GM21367 (cell line): ENCODE measurements around the gene CADM4.
"Not testable (repeated sequence)": the region's sequence is repeated elsewhere in the genome, so short reads cannot be mapped to it uniquely, and the experiment has no call there.

Experiments used
- ATAC-seq: cut with Tn5 transposase; IDR thresholded peaks from one replicate; pipeline ENCODE4 v1.9.1; 2021; ENCODE audit not compliant: unreplicated experiment

Gene CADM4

DNA sequence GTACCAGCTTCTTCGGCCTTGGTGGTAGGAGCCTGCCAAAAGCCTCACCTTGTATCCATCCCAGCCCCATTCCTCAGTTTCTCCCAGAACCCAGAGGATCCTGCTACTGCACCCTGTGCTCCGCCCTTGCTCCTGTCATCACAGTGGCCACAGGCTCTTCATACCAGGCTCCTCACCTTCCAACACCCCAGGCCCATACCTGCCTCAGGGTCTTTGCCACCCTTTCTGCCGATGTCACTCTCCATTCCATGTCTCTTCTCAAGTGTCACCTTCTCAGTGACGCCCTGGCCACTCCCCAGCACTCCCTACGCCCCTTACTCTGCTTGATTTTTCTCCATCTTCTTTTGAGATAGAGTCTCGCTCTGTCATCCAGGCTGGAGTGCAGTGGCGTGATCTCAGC lies 29.8 kb downstream of the CADM4 start:
- no peak for ATAC-seq

DNA sequence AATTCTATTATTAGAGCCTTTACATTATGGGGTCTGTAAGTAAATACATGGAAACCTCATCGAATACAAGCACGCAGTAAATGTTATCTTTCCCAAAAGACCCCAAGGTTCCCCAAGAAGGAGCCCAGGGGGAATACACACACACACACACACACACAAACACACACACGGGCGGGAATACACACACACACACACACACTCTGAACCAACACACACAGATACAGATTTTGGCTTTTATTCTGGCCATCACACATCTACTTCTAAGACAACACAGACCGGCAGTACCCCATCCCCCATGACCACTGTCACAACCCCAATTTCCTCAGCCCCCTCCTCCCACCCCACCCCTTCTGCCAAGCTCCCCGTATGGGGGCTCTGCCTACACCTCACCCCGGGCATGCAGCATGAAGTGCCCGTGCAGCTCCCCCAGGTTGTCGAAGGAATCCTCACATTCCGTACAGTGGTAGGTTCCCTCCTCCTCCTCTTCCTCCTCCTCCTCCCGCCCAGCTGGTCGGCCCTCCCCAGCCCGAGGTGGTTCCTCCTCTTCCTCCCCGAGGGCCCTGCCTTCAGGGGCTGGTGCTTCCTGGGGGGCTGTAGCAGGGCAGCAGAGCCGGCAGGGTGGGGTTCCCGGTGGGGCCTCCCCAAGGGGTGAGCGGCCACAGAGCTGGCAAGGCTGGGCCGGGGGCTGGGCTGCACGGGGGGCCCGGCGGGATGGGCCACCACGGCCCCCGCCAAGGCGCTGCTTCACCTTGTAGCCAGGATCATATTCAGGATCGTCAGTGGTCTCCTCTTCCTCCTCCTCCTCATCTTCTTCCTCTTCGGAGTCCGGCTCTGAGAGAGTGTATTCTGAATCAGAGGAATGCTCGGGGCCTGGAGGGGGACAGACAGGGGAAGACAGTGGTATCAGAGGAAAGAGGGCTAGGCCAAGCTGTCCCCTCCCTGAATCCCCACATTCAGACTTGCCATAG lies 32.1 kb downstream of the CADM4 start:
- ATAC-seq: no peak

DNA sequence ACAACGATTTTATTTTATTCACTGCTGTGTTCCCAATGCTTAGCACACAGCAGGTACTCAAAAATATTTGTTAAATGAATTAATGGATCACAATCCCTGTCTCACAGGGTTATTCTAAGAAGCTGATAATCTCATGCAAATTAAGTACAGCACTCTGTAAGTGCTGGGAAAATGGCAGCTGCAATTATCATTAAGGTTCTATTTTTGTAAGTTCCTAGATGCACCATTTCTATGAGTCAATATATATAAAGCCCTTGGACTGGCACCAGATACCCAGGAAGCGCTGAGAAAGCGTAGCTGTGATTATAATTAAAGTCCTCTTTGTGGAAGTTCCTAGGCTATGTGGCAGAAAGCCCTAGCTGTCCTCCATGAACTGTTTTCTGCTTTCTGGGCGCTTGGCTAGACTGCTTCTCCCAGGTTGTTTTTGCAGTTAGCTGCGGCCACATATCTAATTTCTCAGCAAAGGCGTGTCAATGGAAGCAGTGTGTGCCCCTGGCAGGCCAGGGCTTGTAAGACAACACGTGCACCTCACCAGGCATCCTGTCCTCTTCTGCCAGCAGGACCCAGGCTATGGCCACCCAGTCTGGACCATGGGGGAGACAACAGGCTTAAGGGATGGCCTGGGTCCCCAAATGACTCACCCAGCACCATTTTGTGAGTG lies 33.0 kb downstream of the CADM4 start:
- no peak for ATAC-seq

DNA sequence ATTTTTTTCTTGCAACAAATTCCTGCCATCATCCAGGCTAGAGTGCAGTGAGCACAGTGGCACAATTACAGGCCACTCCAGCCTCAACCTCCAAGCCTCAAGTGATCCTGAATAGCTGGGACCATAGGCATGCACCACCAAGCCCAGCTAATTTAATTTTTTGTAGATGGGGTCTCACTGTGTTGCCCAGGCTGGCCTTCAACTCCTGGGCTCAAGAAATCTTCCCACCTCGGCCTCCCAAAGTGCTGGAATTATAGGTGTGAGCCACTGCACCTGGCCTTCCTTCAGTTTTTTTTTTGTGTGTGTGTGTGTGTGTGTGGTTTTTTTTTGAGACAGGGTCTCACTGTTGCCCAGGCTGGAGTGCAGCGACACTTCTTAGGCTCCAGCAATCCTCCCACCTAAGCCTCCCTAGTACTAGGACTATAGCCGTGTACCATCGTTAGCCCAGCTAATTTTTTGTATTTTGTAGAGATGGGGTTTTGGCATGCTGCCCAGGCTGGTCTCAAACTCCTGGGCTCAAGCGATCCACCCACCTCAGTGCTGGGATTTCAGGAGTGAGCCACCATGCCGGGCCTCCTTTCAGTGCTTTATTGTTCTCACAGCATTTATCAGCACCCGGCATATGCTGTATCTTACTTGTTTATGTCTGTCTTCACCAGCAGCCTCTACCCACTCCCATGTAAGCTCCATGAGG lies 33.6 kb downstream of the CADM4 start:
- no peak for ATAC-seq

DNA sequence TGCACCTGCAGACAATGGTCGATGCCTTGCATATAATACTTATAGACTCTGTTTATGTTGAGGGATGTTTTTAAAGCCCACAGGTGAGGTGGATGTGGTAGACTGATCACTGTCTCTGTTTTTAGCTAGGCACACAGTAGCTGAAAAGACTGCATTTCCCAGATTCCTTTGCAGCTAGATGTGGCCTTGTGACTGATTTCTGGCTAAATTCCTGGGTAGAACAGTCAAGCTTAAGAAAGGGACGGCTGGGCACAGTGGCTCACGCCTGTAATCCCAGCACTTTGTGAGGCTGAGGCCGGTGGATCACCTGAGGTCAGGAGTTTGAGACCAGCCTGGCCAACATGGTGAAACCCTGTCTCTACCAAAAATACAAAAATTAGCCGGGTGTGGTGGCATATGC lies 39.3 kb downstream of the CADM4 start:
- not testable (repeated sequence) for ATAC-seq

DNA sequence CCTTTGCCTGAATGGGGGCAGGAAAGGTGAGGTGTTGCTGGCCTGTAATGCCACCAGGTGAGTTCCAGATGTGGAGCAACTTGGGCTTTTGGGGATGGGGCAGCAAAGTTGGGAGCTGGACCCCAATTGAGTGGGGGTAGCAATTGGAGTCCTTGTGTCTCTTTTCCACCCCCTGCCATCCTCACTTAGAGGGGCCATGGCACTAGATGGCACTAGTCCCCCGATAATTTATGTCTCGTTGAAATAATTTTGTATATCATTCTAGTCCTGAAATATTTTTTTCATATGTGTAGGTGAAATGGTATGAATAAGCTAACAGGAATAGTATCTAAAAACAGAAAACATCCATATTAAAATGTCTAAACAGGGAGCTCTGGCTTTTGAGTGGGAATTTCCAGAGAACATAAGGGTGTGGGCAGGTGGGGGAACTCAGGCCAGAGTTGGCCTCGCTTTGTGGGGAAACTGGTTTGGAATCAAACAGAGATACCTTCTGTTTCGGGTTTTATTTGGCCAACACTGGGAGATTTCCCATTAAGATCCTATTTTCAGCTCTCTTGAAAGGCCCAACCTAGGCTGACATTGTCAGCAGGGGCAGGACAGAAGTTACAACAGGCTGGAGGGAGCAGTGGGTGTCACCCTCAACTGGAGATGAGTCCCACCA lies 39.9 kb downstream of the CADM4 start:
- no peak for ATAC-seq

DNA sequence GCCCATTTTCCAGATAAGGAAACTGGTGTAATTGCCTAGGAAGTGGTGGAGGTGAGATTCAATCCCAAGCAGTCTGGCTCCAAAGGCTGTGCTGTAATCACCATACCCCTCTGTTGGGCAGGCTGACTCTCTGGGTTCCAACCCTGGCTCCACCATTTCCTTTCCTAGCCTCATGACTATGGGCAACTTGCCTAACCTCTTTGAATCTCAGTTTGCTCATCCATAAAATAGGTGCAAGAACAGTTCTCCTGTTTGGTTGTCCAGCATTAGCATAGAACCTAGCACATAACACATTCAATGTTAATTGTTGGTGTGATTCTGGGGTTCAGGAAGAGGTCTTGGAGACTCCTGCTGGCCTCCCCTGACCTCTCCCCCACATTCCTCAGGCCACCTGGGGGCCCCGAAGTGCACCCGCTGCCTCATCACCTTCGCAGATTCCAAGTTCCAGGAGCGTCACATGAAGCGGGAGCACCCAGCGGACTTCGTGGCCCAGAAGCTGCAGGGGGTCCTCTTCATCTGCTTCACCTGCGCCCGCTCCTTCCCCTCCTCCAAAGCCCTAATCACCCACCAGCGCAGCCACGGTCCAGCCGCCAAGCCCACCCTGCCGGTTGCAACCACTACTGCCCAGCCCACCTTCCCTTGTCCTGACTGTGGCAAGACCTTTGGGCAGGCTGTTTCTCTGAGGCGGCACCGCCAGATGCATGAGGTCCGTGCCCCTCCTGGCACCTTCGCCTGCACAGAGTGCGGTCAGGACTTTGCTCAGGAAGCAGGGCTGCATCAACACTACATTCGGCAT lies 41.0 kb downstream of the CADM4 start:
- ATAC-seq: no peak

DNA sequence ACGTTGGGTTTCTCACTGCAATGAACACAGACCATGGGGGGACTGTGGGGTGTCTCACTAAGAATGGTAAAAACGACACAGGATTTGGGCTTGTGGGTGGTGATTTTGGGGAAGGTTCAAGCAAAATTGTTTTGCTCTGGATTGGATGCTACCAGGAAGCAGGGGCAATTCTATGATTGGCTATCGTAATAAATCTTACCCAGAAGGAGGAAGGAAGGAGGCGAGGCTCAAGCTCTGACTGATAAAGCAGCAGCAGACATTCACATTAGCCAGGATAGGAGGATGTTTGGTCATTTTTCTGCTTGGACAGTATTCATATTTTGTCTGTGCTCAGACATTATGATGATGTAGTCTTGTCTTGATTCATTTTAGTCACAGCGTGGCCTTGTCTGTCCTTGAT lies 41.8 kb downstream of the CADM4 start:
- no peak for ATAC-seq

DNA sequence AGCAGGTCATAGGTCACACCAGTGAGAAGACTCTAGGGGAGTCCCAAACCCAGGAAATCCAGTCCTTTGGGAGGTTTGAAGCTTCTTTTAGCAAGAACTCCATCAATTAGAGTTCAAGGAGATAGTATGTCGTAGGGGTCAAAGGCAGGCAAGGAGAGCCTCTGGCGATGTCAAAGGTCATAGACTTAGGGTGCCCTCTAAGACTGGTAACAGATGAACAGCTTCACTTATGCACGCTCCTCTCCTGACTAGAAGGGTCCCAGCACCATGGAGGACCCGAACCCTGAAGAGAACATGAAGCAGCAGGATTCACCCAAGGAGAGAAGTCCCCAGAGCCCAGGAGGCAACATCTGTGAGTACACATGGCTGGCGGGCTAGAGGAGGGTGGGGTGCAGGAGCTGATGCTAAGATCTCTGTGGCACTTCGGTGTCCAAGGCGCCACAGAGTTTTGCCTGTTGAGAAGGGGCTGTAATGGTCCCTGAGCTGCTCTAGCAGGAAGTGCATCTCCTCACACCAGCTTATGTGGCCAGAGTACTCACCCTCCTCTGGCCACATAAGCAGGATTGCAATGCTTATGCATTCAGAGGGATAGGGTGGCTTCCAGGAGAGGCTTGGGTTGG lies 42.7 kb downstream of the CADM4 start:
- ATAC-seq: no peak

DNA sequence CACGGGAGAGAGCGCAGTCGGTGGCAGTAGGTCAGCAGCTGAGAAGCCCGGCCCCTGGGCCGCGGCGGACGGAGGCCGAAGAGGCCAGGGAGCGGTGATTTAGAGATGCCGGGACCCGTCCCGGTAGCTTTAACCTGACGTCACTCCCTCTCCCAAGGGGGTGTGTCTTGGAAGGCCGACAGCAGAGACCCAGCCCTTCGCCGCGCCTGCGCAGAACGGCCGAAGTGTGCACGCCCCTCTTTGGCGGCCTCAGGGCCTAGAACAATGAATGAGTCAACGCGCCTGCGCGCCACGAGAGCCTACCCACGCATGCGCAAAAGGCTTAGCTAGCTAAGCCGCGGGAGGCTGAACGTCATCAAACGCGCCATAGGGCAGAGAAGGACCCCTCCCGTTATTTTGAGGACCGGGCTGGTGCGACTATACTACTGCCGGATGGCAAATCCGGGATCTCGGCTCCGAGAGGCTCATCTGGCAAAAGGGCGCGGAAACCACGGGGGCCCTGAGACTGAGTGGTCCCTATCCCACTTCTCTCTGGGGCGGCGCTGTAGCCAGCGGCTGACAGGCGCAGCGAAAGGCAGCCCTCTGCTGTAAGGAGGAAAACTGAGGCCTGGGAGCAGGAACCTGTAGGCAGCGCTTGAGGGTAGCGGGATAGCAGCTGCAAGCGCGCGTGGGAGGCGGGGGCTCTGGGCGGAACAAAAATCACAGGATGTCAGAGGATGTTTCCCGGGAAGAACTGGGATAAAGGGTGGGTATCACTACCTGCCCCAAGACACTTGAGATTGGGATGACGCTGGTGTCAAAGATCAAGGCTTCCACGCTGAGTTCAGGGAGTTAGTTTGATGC lies 43.4 kb downstream of the CADM4 start, which contains the start of the genes IRGQ and ZNF576:
IRGQ (minus strand) TSS at position 136 of the 843 bp plus-strand sequence. CDS start 796 bp downstream, outside the sequence.
ZNF576 (plus strand) TSS at position 597 of the 843 bp plus-strand sequence. CDS start 514 bp downstream, outside the sequence.
- peak; percentile 64 for ATAC-seq

DNA sequence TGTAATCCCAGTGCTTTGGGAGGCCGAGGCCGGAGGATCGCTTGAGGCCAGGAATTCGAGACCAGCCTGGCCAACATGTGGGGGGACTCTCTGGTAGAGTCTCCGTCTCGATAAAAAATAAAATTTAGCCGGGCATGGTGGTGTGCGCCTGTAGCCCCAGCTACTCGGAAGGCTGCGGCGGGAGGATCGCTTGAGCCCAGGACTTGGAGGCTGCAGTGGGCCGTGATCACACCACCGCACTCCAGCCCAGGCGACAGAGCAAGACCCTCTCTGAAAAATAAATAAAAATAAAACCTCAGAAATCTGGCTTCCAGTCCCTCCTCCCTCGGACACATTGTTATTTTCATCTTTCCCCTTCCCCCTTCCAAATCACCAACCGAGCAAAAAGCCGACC lies 44.0 kb downstream of the CADM4 start:
- peak; percentile 2 for ATAC-seq

DNA sequence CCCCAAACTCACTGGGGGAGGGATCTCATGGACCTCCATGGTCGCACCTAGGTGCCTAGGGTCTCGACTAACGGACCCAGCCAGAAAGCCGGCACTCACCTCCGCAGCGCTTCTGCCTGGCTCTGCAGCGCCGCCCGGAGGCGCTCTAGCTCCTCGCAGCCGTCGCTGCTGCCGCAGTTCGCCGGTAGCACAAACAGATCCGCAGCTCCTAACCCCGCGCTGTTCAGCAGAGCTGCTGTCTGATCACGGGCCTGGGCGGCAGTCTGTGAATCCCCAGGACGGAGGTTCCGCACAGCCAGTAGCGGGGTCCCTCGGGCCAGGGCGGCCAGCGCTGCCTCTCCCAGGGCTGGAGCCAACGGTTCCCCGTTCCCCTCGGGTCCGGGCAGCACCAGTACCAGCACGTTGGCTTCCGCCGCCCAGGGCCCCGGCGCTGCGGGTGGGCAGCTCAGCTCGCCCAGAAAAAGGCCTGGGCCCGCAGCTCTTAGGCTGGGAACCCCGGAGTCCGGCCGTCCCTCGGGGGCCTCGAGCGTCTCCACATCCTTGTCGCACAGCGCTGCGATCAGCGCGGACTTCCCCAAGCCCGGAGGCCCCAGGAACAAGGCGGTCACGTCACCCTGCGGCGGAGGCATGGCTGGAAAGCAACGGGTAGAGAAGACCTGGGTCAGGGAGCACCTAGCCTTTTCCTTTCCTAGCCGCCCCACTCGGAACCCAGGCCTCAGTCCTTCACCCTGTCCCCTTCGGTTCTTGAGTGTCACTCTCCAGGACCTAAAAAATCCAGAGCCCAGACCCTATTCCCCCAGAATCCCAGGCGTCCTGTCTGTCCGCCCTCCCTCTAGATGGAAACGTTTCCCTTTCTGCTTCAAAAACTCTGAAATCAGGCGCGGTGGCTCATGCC lies 44.7 kb downstream of the CADM4 start:
- no peak for ATAC-seq

DNA sequence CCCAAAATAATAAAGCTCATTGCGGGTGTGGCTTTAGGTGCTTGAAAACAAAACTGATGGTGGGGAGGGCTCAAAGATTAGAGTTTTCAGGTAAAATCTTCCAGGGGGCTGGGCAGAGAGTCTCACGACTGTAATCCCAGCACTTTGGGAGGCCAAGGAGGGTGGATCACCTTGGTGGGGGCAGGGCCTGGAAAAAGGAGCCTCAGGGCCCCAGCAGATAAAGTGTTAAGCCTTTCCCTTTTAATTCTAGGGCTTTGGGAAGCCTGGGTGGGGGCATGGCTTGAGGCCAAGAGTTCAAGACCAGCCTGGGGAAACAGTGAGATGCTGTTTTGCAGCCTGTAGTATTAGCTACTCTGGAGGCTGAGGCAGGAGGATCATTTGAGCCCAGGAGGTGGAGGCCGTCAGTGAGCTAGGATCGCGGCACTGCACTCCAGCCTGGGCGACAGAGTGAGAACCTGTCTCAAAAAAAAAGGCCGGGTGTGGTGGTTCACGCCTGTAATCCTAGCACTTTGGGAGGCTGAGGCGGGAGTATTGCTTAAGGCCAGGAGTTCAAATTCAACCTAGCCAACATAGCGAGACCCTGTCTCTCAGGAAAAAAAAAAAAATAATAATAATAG lies 45.5 kb downstream of the CADM4 start:
- no peak for ATAC-seq

DNA sequence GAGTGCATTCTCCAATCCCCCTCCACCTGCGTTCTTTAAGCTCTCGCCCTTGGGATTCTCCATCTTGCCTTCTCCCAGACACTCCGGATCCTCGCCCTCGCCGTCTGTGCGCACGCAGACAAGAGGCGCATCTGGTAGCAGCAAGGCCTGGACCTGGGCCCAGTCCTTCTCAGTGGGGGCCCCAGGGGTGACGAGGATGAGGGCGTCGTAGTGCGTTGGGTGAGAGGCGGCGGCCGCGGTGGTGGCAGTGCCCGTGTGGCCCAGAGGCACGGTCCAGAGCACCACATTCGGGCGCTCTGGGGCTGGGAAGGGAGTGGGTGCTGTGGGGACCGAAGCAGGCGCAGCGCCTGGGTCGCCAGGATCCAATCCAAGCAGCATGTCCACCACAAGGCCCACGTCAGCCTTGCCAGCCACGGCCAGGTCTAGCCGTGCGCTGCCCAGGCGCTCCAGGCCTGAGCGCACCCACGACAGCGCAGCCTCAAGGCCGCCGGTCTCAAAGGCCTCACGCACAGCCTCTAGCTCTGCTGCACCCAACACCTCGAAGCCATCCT lies 46.8 kb downstream of the CADM4 start:
- ATAC-seq: no peak

DNA sequence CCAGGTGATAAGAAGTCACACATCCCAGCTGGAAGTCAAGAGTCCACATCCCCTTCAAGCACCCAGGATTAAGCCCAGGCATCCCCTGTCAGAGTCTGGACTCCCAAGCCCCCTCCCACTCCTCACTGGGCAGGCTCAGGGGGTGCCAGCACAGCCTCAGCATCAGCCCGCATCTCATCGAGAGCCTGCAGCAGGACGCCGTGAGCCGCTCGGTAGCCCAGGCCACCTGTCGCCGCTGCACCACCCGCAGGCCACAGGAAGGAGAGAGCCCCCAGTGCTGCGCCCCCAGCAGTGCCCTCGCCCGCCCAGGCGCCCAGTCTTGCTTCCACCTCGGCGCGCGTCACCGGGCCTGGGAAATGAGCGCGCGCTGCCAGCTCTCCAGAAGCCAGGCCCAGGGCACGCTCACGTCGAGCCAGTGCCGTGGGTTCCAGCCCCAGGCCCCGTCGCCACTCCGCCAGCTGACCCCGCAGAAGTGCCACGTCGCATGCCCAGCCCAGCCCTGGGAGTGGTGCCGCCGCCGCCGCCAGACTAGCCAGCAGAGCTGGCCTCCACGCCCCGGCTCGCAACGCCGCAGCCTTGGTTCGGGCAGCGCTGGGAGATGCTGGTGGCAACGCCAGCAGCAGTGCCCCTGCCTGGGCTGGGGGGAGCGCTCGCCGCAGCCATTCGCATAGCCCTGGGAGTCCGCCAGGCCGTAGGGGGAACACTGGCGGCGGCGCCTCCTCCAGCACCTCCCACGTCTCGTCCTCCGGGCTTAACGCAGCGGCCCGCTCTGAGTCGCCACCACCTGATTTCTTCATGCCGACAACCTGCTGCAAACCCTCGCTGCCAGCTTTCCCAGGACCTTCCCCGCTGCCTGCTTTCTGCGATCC lies 47.5 kb downstream of the CADM4 start:
- ATAC-seq: no peak

DNA sequence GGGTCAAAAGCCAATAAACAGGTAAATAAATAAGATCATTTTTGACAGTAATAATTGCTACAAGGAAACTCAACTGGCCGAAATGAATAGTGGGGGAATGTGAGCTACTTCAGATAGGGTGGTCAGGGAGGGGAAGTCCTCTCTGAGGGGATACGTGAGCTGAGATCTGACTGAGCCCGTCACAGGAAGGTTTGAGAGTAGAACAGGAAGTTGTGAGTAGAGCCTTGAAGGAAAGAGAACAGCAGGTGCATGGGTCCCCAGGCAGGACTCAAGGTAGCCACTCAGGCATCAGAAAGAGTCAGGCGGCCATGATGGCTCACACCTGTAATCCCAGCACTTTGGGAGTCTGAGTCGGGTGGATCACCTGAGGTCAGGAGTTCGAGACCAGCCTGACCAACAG lies 50.0 kb downstream of the CADM4 start:
- ATAC-seq: no peak
